Measurements from ENCODE around the gene ANO7. TPM values are rescaled to one million over a fixed set of nuclear protein-coding genes. Genes with fewer than 3 reads are reported as not detected.

Gene ANO7
- total and polyA plus RNA-seq, 2 donors = 0.58 to 1.2 TPM

- H3K27ac ChIP-seq (ENCODE audit: low read depth) = no peak overlapping the region
Observed at GRCh38 chr2:241269707-241270520, 81.4 kb downstream of the ANO7 start.

GRCh38 chr2:241270531-241270930, 82.1 kb downstream of the ANO7 start:
- Histone ChIP-seq H3K27ac (ENCODE audit: low read depth) (no peak overlapping the region), H3K4me1 (ENCODE audit: insufficient read depth) (peaks cover 10% of the 10 kb centered on the region), H3K36me3 (ENCODE audit: insufficient read depth) (no peaks in the 10 kb centered on the region), H3K4me3 (ENCODE audit: low read depth, low read length) (no peak overlapping the region)
- DNase-seq (ENCODE audit: extremely low spot score) = no peak
- 48% methylated on average over 5 of the region's 5 CpGs for WGBS

More at GRCh38 chr2:241269707-241270520, 81.4 kb downstream of the ANO7 start:
- WGBS = 69% methylated on average over 15 of the region's 15 CpGs
- peaks cover 10% of the 10 kb centered on the region for H3K4me1 ChIP-seq (ENCODE audit: insufficient read depth)
- no peaks in the 10 kb centered on the region for H3K36me3 ChIP-seq (ENCODE audit: insufficient read depth)
- no peak for DNase-seq (ENCODE audit: extremely low spot score)
- H3K4me3 ChIP-seq (ENCODE audit: low read depth, low read length) = no peak overlapping the region

GRCh38 chr2:241271706-241272302, 83.3 kb downstream of the ANO7 start:
- H3K4me3 ChIP-seq (ENCODE audit: low read depth, low read length) = peak overlapping the region; percentile 100
- peak; percentile 35 for DNase-seq (ENCODE audit: extremely low spot score)
- under 1% methylated on average over 37 of the region's 37 CpGs for WGBS
- H3K27ac ChIP-seq (ENCODE audit: low read depth) = peak overlapping the region; percentile 97
- peaks cover 10% of the 10 kb centered on the region for H3K4me1 ChIP-seq (ENCODE audit: insufficient read depth)
- H3K36me3 ChIP-seq (ENCODE audit: insufficient read depth) = no peaks in the 10 kb centered on the region

GRCh38 chr2:241272303-241273209, 84.1 kb downstream of the ANO7 start:
- peaks cover 10% of the 10 kb centered on the region for H3K4me1 ChIP-seq (ENCODE audit: insufficient read depth)
- WGBS = under 1% methylated on average over 100 of the region's 102 CpGs
- no peaks in the 10 kb centered on the region for H3K36me3 ChIP-seq (ENCODE audit: insufficient read depth)
- DNase-seq (ENCODE audit: extremely low spot score) = peak; percentile 20
- H3K27ac ChIP-seq (ENCODE audit: low read depth) = peak overlapping the region; percentile 97
- H3K4me3 ChIP-seq (ENCODE audit: low read depth, low read length) = peak overlapping the region; percentile 100

GRCh38 chr2:241273210-241274020, 84.9 kb downstream of the ANO7 start:
- Histone ChIP-seq H3K36me3 (ENCODE audit: insufficient read depth) (no peaks in the 10 kb centered on the region), H3K4me1 (ENCODE audit: insufficient read depth) (peaks cover 10% of the 10 kb centered on the region), H3K27ac (ENCODE audit: low read depth) (peak overlapping the region; percentile 72), H3K4me3 (ENCODE audit: low read depth, low read length) (peak overlapping the region; percentile 100)
- 47% methylated on average over 21 of the region's 21 CpGs for WGBS
- DNase-seq (ENCODE audit: extremely low spot score) = no peak

GRCh38 chr2:241274127-241274526, 85.7 kb downstream of the ANO7 start:
- no peak overlapping the region for H3K27ac ChIP-seq (ENCODE audit: low read depth)
- WGBS = 90% methylated on average over 5 of the region's 5 CpGs
- H3K36me3 ChIP-seq (ENCODE audit: insufficient read depth) = no peaks in the 10 kb centered on the region
- H3K4me3 ChIP-seq (ENCODE audit: low read depth, low read length) = no peak overlapping the region
- H3K4me1 ChIP-seq (ENCODE audit: insufficient read depth) = peaks cover 10% of the 10 kb centered on the region
- DNase-seq (ENCODE audit: extremely low spot score) = no peak

Other genes starting within 250 kb of the ANO7 start
- 11.5 TPM for gene SNED1, start 190.1 kb upstream of the ANO7 start, total RNA-seq
- 17.1 TPM for gene SNED1, start 190.1 kb upstream of the ANO7 start, polyA plus RNA-seq
- gene MTERF4, start 86.4 kb upstream of the ANO7 start, total RNA-seq = 41.3 TPM
- 35.7 TPM for gene MTERF4, start 86.4 kb upstream of the ANO7 start, polyA plus RNA-seq
- 4.8 TPM for gene PASK, start 39.2 kb upstream of the ANO7 start, total RNA-seq
- gene PASK, start 39.2 kb upstream of the ANO7 start, polyA plus RNA-seq = 3.6 TPM
- gene PPP1R7, start 38.2 kb upstream of the ANO7 start, total RNA-seq = 20.7 TPM
- gene PPP1R7, start 38.2 kb upstream of the ANO7 start, polyA plus RNA-seq = 83.2 TPM
- gene HDLBP, start 127.0 kb downstream of the ANO7 start, total RNA-seq = 588 TPM
- gene HDLBP, start 127.0 kb downstream of the ANO7 start, polyA plus RNA-seq = 199 TPM
- 677 TPM for gene SEPTIN2, start 127.2 kb downstream of the ANO7 start, total RNA-seq
- 236 TPM for gene SEPTIN2, start 127.2 kb downstream of the ANO7 start, polyA plus RNA-seq
- 51.7 TPM for gene FARP2, start 167.6 kb downstream of the ANO7 start, total RNA-seq
- gene FARP2, start 167.6 kb downstream of the ANO7 start, polyA plus RNA-seq = 16.2 TPM